ENCODE results near the gene LSM7. TPM values are rescaled to one million over a fixed set of nuclear protein-coding genes. Genes with fewer than 3 reads are reported as not detected.

LSM7 gene
- total and polyA plus RNA-seq, 9 of the 15 experiments (the other 6 are each of a cell fraction or from before 2014, with no cell fraction given), result 40.5 to 690 (median 265) TPM

DNA sequence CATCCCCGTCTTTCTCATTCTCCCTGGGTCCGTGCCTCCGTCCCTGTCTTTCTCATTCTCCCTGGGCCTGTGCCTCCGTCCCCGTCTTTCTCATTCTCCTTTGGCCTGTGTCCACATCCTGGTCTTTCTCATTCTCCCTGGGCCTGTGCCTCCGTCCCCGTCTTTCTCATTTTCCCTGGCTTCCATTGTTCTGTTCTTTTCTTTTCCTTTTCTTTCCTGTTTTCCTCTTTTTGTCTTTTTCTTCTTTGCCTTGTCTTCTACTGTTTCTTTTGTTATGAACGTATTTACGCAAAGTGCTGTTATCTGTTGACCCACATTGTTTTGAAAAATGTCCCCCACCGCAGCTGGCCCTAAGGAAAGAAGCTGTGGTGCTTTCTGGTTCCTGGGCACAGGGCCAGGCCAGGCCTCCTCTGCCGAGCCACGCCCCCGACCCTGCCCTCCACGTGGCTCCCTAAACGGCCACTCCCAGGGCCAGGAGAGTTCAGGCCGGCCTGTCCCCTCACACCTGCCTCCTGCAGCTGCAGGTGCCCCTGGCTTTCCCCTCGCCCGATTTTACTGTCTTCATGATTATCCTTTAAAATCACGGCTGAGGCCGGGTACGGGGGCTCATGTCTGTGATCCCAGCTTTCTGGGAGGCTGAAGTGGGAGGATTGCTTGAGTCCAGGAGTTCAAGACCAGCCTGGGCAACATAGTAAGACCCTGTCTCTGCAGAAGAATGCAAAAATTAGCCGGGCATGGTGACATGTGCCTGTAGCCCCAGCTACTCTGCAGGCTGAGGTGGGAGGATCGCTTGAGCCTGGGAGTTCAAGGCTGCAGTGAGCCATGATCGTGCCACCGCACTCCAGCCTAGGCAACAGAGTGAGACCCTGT, 17.6 kb upstream of the LSM7 start (continued):
- TF ChIP-seq HOMEZ (CRISPR knock-in tag; IDR thresholded peaks at IDR 0.05) (no peak), SMARCE1 (IDR thresholded peaks at IDR 0.05) (peak; percentile 94), E2F5 (CRISPR knock-in tag; IDR thresholded peaks at IDR 0.05) (no peak), POLR2AphosphoS5 (IDR thresholded peaks at IDR 0.05; ENCODE audit: control insufficient read depth, insufficient read depth, low read depth, low read length) (peak; percentile 68), POLR3G (IDR thresholded peaks at IDR 0.05; ENCODE audit: extremely low read depth, insufficient read length, insufficient replicate concordance) (no peak), YBX1 (IDR thresholded peaks at IDR 0.05) (0 out of 2 replicates have a peak, but pooled peaks have one; percentile 50), ZNF124 (CRISPR knock-in tag; IDR thresholded peaks at IDR 0.05) (no peak), GATAD2A (IDR thresholded peaks at IDR 0.05) (no peak), PHB2 (IDR thresholded peaks at IDR 0.05; ENCODE audit: low read depth) (peak; percentile 74; the same call in 1 of the 2 replicates), TEAD4 (IDR thresholded peaks at IDR 0.05; ENCODE audit: low read length) (peak; percentile 90), TEAD4 (CRISPR knock-in tag; IDR thresholded peaks at IDR 0.05; ENCODE audit: borderline replicate concordance) (peak; percentile 39; the same call in 1 of the 2 replicates), EP300 (IDR thresholded peaks at IDR 0.05; ENCODE audit: low read length) (peak; percentile 44; the same call in 1 of the 2 replicates), SMARCA5 (IDR thresholded peaks at IDR 0.05) (peak; percentile 64; the same call in 1 of the 2 replicates), ATF7 (IDR thresholded peaks at IDR 0.05) (peak; percentile 50; the same call in 1 of the 2 replicates), LCOR (CRISPR knock-in tag; IDR thresholded peaks at IDR 0.05) (no peak), CREM (IDR thresholded peaks at IDR 0.05; ENCODE audit: low read depth) (0 out of 2 replicates have a peak, but pooled peaks have one; percentile 20), SP1 (CRISPR knock-in tag; IDR thresholded peaks at IDR 0.05) (peak; percentile 69), CEBPB (tag; IDR thresholded peaks at IDR 0.05) (no peak), GATA2 (CRISPR knock-in tag; IDR thresholded peaks at IDR 0.05) (peak; percentile 82)
- TF ChIP-seq, protein P1, sequence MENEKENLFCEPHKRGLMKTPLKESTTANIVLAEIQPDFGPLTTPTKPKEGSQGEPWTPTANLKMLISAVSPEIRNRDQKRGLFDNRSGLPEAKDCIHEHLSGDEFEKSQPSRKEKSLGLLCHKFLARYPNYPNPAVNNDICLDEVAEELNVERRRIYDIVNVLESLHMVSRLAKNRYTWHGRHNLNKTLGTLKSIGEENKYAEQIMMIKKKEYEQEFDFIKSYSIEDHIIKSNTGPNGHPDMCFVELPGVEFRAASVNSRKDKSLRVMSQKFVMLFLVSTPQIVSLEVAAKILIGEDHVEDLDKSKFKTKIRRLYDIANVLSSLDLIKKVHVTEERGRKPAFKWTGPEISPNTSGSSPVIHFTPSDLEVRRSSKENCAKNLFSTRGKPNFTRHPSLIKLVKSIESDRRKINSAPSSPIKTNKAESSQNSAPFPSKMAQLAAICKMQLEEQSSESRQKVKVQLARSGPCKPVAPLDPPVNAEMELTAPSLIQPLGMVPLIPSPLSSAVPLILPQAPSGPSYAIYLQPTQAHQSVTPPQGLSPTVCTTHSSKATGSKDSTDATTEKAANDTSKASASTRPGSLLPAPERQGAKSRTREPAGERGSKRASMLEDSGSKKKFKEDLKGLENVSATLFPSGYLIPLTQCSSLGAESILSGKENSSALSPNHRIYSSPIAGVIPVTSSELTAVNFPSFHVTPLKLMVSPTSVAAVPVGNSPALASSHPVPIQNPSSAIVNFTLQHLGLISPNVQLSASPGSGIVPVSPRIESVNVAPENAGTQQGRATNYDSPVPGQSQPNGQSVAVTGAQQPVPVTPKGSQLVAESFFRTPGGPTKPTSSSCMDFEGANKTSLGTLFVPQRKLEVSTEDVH (IDR thresholded peaks at IDR 0.05; ENCODE audit: low read depth, partially characterized antibody), result peak; percentile 27
- TF ChIP-seq, protein P2, sequence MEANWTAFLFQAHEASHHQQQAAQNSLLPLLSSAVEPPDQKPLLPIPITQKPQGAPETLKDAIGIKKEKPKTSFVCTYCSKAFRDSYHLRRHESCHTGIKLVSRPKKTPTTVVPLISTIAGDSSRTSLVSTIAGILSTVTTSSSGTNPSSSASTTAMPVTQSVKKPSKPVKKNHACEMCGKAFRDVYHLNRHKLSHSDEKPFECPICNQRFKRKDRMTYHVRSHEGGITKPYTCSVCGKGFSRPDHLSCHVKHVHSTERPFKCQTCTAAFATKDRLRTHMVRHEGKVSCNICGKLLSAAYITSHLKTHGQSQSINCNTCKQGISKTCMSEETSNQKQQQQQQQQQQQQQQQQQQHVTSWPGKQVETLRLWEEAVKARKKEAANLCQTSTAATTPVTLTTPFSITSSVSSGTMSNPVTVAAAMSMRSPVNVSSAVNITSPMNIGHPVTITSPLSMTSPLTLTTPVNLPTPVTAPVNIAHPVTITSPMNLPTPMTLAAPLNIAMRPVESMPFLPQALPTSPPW (CRISPR knock-in tag; IDR thresholded peaks at IDR 0.05), result peak; percentile 60

All from K562 (cell line).